ENCODE data around the gene TFPI.

Gene TFPI

GRCh38 chr2:187554011-187554703 is at the start of gene TFPI:
TFPI (minus strand) TSS chr2:187554435; CDS start chr2:187503768, 50,667 bp downstream.
- peak within 1 kb of the TSS; percentile 62 to 67 for H3K4me3 ChIP-seq (ENCODE audit: low read length in 2 of 2)
- H3K9ac ChIP-seq (ENCODE audit: low read length in 2 of 2), result peak within 1 kb of the TSS; percentile 68 to 75
- no peaks in the 10 kb centered on the region for H3K9me3 ChIP-seq (ENCODE audit: control insufficient read depth in 2 of 2, low read length in 2 of 2)
- H3K4me1 ChIP-seq (ENCODE audit: control insufficient read depth, insufficient read depth, low read length), result no peaks in the 10 kb centered on the region
- no peaks in the 10 kb centered on the region for H3K36me3 ChIP-seq (ENCODE audit: control insufficient read depth in 2 of 2, insufficient read depth in 2 of 2, low read length in 2 of 2)
- peak within 1 kb of the TSS; percentile 49 for H3K27ac ChIP-seq (ENCODE audit: low read length)
- H3K27me3 ChIP-seq (ENCODE audit: control insufficient read depth in 1 of 2, insufficient read depth in 2 of 2, low read length in 2 of 2), result no peaks in the 10 kb centered on the region

- no peaks in the 10 kb centered on the region for H3K4me1 ChIP-seq (ENCODE audit: control insufficient read depth, insufficient read depth, low read length)
- no peak overlapping the region for H3K4me3 ChIP-seq (ENCODE audit: low read length in 2 of 2)
- H3K27ac ChIP-seq (ENCODE audit: low read length), result no peak overlapping the region
- H3K9me3 ChIP-seq (ENCODE audit: control insufficient read depth in 2 of 2, low read length in 2 of 2), result no peaks in the 10 kb centered on the region
- no peak overlapping the region for H3K9ac ChIP-seq (ENCODE audit: low read length in 2 of 2)
- no peaks in the 10 kb centered on the region for H3K36me3 ChIP-seq (ENCODE audit: control insufficient read depth in 2 of 2, insufficient read depth in 2 of 2, low read length in 2 of 2)
- H3K27me3 ChIP-seq (ENCODE audit: control insufficient read depth in 1 of 2, insufficient read depth in 2 of 2, low read length in 2 of 2), result no peaks in the 10 kb centered on the region
Observed at GRCh38 chr2:187594801-187595200, 40.6 kb upstream of the TFPI start.

GRCh38 chr2:187593697-187594096 is 39.5 kb upstream of the TFPI start:
- H3K9me3 ChIP-seq (ENCODE audit: control insufficient read depth in 2 of 2, low read length in 2 of 2), result no peaks in the 10 kb centered on the region
- H3K4me3 ChIP-seq (ENCODE audit: low read length in 2 of 2), result no peak overlapping the region
- no peaks in the 10 kb centered on the region for H3K36me3 ChIP-seq (ENCODE audit: control insufficient read depth in 2 of 2, insufficient read depth in 2 of 2, low read length in 2 of 2)
- no peak overlapping the region for H3K9ac ChIP-seq (ENCODE audit: low read length in 2 of 2)
- no peaks in the 10 kb centered on the region for H3K27me3 ChIP-seq (ENCODE audit: control insufficient read depth in 1 of 2, insufficient read depth in 2 of 2, low read length in 2 of 2)
- no peak overlapping the region for H3K27ac ChIP-seq (ENCODE audit: low read length)
- H3K4me1 ChIP-seq (ENCODE audit: control insufficient read depth, insufficient read depth, low read length), result no peaks in the 10 kb centered on the region

- Histone ChIP-seq H3K4me3 (ENCODE audit: low read length in 2 of 2) (no peak overlapping the region), H3K27me3 (ENCODE audit: control insufficient read depth in 1 of 2, insufficient read depth in 2 of 2, low read length in 2 of 2) (no peaks in the 10 kb centered on the region), H3K27ac (ENCODE audit: low read length) (no peak overlapping the region), H3K9me3 (ENCODE audit: control insufficient read depth in 2 of 2, low read length in 2 of 2) (no peaks in the 10 kb centered on the region), H3K9ac (ENCODE audit: low read length in 2 of 2) (no peak overlapping the region), H3K4me1 (ENCODE audit: control insufficient read depth, insufficient read depth, low read length) (no peaks in the 10 kb centered on the region), H3K36me3 (ENCODE audit: control insufficient read depth in 2 of 2, insufficient read depth in 2 of 2, low read length in 2 of 2) (no peaks in the 10 kb centered on the region)
Observed at GRCh38 chr2:187593098-187593497, 38.9 kb upstream of the TFPI start.

- H3K9me3 ChIP-seq (ENCODE audit: control insufficient read depth in 2 of 2, low read length in 2 of 2), result no peaks in the 10 kb centered on the region
- no peaks in the 10 kb centered on the region for H3K36me3 ChIP-seq (ENCODE audit: control insufficient read depth in 2 of 2, insufficient read depth in 2 of 2, low read length in 2 of 2)
- no peak overlapping the region for H3K4me3 ChIP-seq (ENCODE audit: low read length in 2 of 2)
- no peak overlapping the region for H3K27ac ChIP-seq (ENCODE audit: low read length)
- no peak overlapping the region for H3K9ac ChIP-seq (ENCODE audit: low read length in 2 of 2)
- H3K27me3 ChIP-seq (ENCODE audit: control insufficient read depth in 1 of 2, insufficient read depth in 2 of 2, low read length in 2 of 2), result no peaks in the 10 kb centered on the region
- no peaks in the 10 kb centered on the region for H3K4me1 ChIP-seq (ENCODE audit: control insufficient read depth, insufficient read depth, low read length)
Observed at GRCh38 chr2:187590175-187590574, 35.9 kb upstream of the TFPI start.

- Histone ChIP-seq H3K4me3 (ENCODE audit: low read length in 2 of 2) (no peak overlapping the region), H3K9ac (ENCODE audit: low read length in 2 of 2) (no peak overlapping the region), H3K27me3 (ENCODE audit: control insufficient read depth in 1 of 2, insufficient read depth in 2 of 2, low read length in 2 of 2) (no peaks in the 10 kb centered on the region), H3K27ac (ENCODE audit: low read length) (no peak overlapping the region), H3K9me3 (ENCODE audit: control insufficient read depth in 2 of 2, low read length in 2 of 2) (no peaks in the 10 kb centered on the region), H3K36me3 (ENCODE audit: control insufficient read depth in 2 of 2, insufficient read depth in 2 of 2, low read length in 2 of 2) (no peaks in the 10 kb centered on the region), H3K4me1 (ENCODE audit: control insufficient read depth, insufficient read depth, low read length) (no peaks in the 10 kb centered on the region)
Observed at GRCh38 chr2:187586011-187586641, 31.9 kb upstream of the TFPI start.

- H3K4me3 ChIP-seq (ENCODE audit: low read length in 2 of 2), result peak overlapping the region; percentile 41 to 62
- H3K27me3 ChIP-seq (ENCODE audit: control insufficient read depth in 1 of 2, insufficient read depth in 2 of 2, low read length in 2 of 2), result no peaks in the 10 kb centered on the region
- H3K9ac ChIP-seq (ENCODE audit: low read length in 2 of 2), result peak overlapping the region in 1 of 2 donors; percentile 26
- H3K27ac ChIP-seq (ENCODE audit: low read length), result no peak overlapping the region
- no peaks in the 10 kb centered on the region for H3K4me1 ChIP-seq (ENCODE audit: control insufficient read depth, insufficient read depth, low read length)
- H3K9me3 ChIP-seq (ENCODE audit: control insufficient read depth in 2 of 2, low read length in 2 of 2), result no peaks in the 10 kb centered on the region
- no peaks in the 10 kb centered on the region for H3K36me3 ChIP-seq (ENCODE audit: control insufficient read depth in 2 of 2, insufficient read depth in 2 of 2, low read length in 2 of 2)
Observed at GRCh38 chr2:187581125-187581896, 27.1 kb upstream of the TFPI start.

GRCh38 chr2:187580462-187581124 is 26.4 kb upstream of the TFPI start:
- Histone ChIP-seq H3K9ac (ENCODE audit: low read length in 2 of 2) (peak overlapping the region in 1 of 2 donors; percentile 26), H3K4me3 (ENCODE audit: low read length in 2 of 2) (peak overlapping the region; percentile 1 to 62), H3K9me3 (ENCODE audit: control insufficient read depth in 2 of 2, low read length in 2 of 2) (no peaks in the 10 kb centered on the region), H3K36me3 (ENCODE audit: control insufficient read depth in 2 of 2, insufficient read depth in 2 of 2, low read length in 2 of 2) (no peaks in the 10 kb centered on the region), H3K27me3 (ENCODE audit: control insufficient read depth in 1 of 2, insufficient read depth in 2 of 2, low read length in 2 of 2) (no peaks in the 10 kb centered on the region), H3K4me1 (ENCODE audit: control insufficient read depth, insufficient read depth, low read length) (no peaks in the 10 kb centered on the region), H3K27ac (ENCODE audit: low read length) (no peak overlapping the region)

- Histone ChIP-seq H3K27ac (ENCODE audit: low read length) (no peak overlapping the region), H3K36me3 (ENCODE audit: control insufficient read depth in 2 of 2, insufficient read depth in 2 of 2, low read length in 2 of 2) (no peaks in the 10 kb centered on the region), H3K4me3 (ENCODE audit: low read length in 2 of 2) (no peak overlapping the region), H3K9me3 (ENCODE audit: control insufficient read depth in 2 of 2, low read length in 2 of 2) (no peaks in the 10 kb centered on the region), H3K4me1 (ENCODE audit: control insufficient read depth, insufficient read depth, low read length) (no peaks in the 10 kb centered on the region), H3K9ac (ENCODE audit: low read length in 2 of 2) (no peak overlapping the region), H3K27me3 (ENCODE audit: control insufficient read depth in 1 of 2, insufficient read depth in 2 of 2, low read length in 2 of 2) (no peaks in the 10 kb centered on the region)
Observed at GRCh38 chr2:187577310-187577709, 23.1 kb upstream of the TFPI start.

GRCh38 chr2:187576906-187577305 is 22.7 kb upstream of the TFPI start:
- Histone ChIP-seq H3K27me3 (ENCODE audit: control insufficient read depth in 1 of 2, insufficient read depth in 2 of 2, low read length in 2 of 2) (no peaks in the 10 kb centered on the region), H3K9ac (ENCODE audit: low read length in 2 of 2) (no peak overlapping the region), H3K36me3 (ENCODE audit: control insufficient read depth in 2 of 2, insufficient read depth in 2 of 2, low read length in 2 of 2) (no peaks in the 10 kb centered on the region), H3K27ac (ENCODE audit: low read length) (no peak overlapping the region), H3K4me3 (ENCODE audit: low read length in 2 of 2) (no peak overlapping the region), H3K4me1 (ENCODE audit: control insufficient read depth, insufficient read depth, low read length) (no peaks in the 10 kb centered on the region), H3K9me3 (ENCODE audit: control insufficient read depth in 2 of 2, low read length in 2 of 2) (no peaks in the 10 kb centered on the region)
